HEK293 (cell line): ENCODE data around the gene NUP62.

Experiments used
- CTCF ChIA-PET: fragments of 350-600 bp; formaldehyde crosslinking; extraction: SDS; loops from one replicate; lab custom pipeline; 2021; ENCODE audit warnings: antibody characterized with exemption; lab: Yijun Ruan, JAX
- POLR2A ChIA-PET: fragments of 300-600 bp; formaldehyde crosslinking; extraction: SDS; loops from one replicate; lab custom pipeline; 2020; ENCODE audit warnings: antibody characterized with exemption, inconsistent platforms; lab: Yijun Ruan, JAX
- H3K27ac ChIP-seq: fragments of 200-500 bp; sonication (Bioruptor generic); 2 replicates; pipeline ENCODE4 v1.5.1; 2014; ENCODE audit warnings: low read depth, low read length, control low read depth, inconsistent platforms; ENCODE audit errors: extremely low read depth
- H3K36me3 ChIP-seq, 2 experiments: fragments of 200-500 bp in 1 of 2; sonication (Bioruptor generic) in 1 of 2; 1 replicate in 1 of 2; 2 replicates in 1 of 2; pipeline ENCODE4 v1.5.1; 2014 to 2017; ENCODE audit warnings: inconsistent platforms in 2 of 2, low read length in 2 of 2; ENCODE audit not compliant: control insufficient read depth in 2 of 2, insufficient read depth in 1 of 2
- H3K4me1 ChIP-seq: fragments of 200-500 bp; sonication (Bioruptor generic); 2 replicates; pipeline ENCODE4 v1.5.1; 2014; ENCODE audit warnings: mild to moderate bottlenecking, low read length, inconsistent platforms; ENCODE audit not compliant: control insufficient read depth, insufficient read depth
- H3K4me3 ChIP-seq: 2 replicates; pipeline ENCODE4 v1.5.1; 2011; ENCODE audit warnings: low read depth, mild to moderate bottlenecking, control low read depth, low read length, moderate library complexity
- H3K9me3 ChIP-seq: fragments of 200-500 bp; sonication (Bioruptor generic); 2 replicates; pipeline ENCODE4 v1.5.1; 2014; ENCODE audit warnings: low read depth, low read length, inconsistent platforms; ENCODE audit not compliant: control insufficient read depth, insufficient read depth
- IKZF3 ChIP-seq: fragments of 450-650 bp; IDR thresholded peaks from 2 replicates; pipeline ENCODE4 v1.5.0; 2018; ENCODE audit warnings: missing biosample characterization, mild to moderate bottlenecking, missing genetic modification characterization, moderate library complexity
- MYNN ChIP-seq: fragments of 450-650 bp; formaldehyde crosslinking; IDR thresholded peaks from 2 replicates; pipeline ENCODE4 v1.5.1; 2016; ENCODE audit warnings: missing biosample characterization, missing genetic modification characterization, borderline replicate concordance
- PRDM4 ChIP-seq: fragments of 450-650 bp; formaldehyde crosslinking; IDR thresholded peaks from 2 replicates; pipeline ENCODE4 v1.5.1; 2017; ENCODE audit warnings: missing biosample characterization, missing genetic modification characterization
- TRIM28 ChIP-seq: IDR thresholded peaks from 2 replicates; pipeline ENCODE4 v1.6.1; 2011; ENCODE audit warnings: low read length, control low read depth, borderline replicate concordance
- ZBTB17 ChIP-seq: fragments of 450-650 bp; formaldehyde crosslinking; IDR thresholded peaks from 2 replicates; pipeline ENCODE4 v1.5.1; 2016; ENCODE audit warnings: missing biosample characterization, missing genetic modification characterization
- ZNF112 ChIP-seq: fragments of 450-650 bp; formaldehyde crosslinking; IDR thresholded peaks from 2 replicates; pipeline ENCODE4 v1.5.0; 2017; ENCODE audit warnings: missing biosample characterization, missing genetic modification characterization
- ZNF211 ChIP-seq: fragments of 450-650 bp; formaldehyde crosslinking; IDR thresholded peaks from 2 replicates; pipeline ENCODE4 v1.5.1; 2016; ENCODE audit warnings: low read depth, missing biosample characterization, missing genetic modification characterization
- ZNF221 ChIP-seq: fragments of 450-650 bp; formaldehyde crosslinking; IDR thresholded peaks from 2 replicates; pipeline ENCODE4 v1.5.1; 2017; ENCODE audit warnings: missing biosample characterization, missing genetic modification characterization, borderline replicate concordance
- ZNF223 ChIP-seq: fragments of 450-650 bp; formaldehyde crosslinking; IDR thresholded peaks from 2 replicates; pipeline ENCODE4 v1.5.1; 2016; ENCODE audit warnings: missing biosample characterization, missing genetic modification characterization
- ZNF280D ChIP-seq: fragments of 450-650 bp; formaldehyde crosslinking; IDR thresholded peaks from 2 replicates; pipeline ENCODE4 v1.5.1; 2016; ENCODE audit warnings: missing biosample characterization, missing genetic modification characterization
- ZNF292 ChIP-seq: fragments of 450-650 bp; formaldehyde crosslinking; IDR thresholded peaks from 2 replicates; pipeline ENCODE4 v1.5.1; 2016; ENCODE audit warnings: low read depth, missing biosample characterization, missing genetic modification characterization, borderline replicate concordance
- ZNF350 ChIP-seq: fragments of 450-650 bp; formaldehyde crosslinking; IDR thresholded peaks from 2 replicates; pipeline ENCODE4 v1.5.0; 2017; ENCODE audit warnings: missing biosample characterization, mild to moderate bottlenecking, missing genetic modification characterization
- ZNF394 ChIP-seq: fragments of 450-650 bp; formaldehyde crosslinking; IDR thresholded peaks from 2 replicates; pipeline ENCODE4 v1.5.1; 2016; ENCODE audit warnings: missing biosample characterization, missing genetic modification characterization, mild to moderate bottlenecking, moderate library complexity, borderline replicate concordance
- ZNF548 ChIP-seq: fragments of 450-650 bp; formaldehyde crosslinking; IDR thresholded peaks from 2 replicates; pipeline ENCODE4 v1.5.1; 2016; ENCODE audit warnings: missing biosample characterization, missing genetic modification characterization
- ZNF560 ChIP-seq: fragments of 450-650 bp; formaldehyde crosslinking; IDR thresholded peaks from 2 replicates; pipeline ENCODE4 v1.5.1; 2017; ENCODE audit warnings: missing biosample characterization, missing genetic modification characterization, borderline replicate concordance
- ZNF629 ChIP-seq: fragments of 450-650 bp; formaldehyde crosslinking; IDR thresholded peaks from 2 replicates; pipeline ENCODE4 v1.5.1; 2017; ENCODE audit warnings: missing biosample characterization, missing genetic modification characterization
- ZNF843 ChIP-seq: fragments of 450-650 bp; formaldehyde crosslinking; IDR thresholded peaks from 2 replicates; pipeline ENCODE4 v1.5.1; 2016; ENCODE audit warnings: missing biosample characterization, missing genetic modification characterization
- TF ChIP-seq, protein P1 (sequence below): fragments of 450-650 bp; formaldehyde crosslinking; IDR thresholded peaks from 2 replicates; pipeline ENCODE4 v1.5.1; 2016; ENCODE audit warnings: missing biosample characterization, missing genetic modification characterization
- TF ChIP-seq, protein P2 (sequence below): sonication (generic); formaldehyde crosslinking; IDR thresholded peaks from 2 replicates; pipeline ENCODE4 v1.8.1; 2022; ENCODE audit warnings: mild to moderate bottlenecking, moderate library complexity, missing genetic modification reagents

NUP62 gene

GRCh38 chr19:49953416-49953815 lies 24.1 kb upstream of the NUP62 start:
- 0 out of 2 replicates have a peak, but pooled peaks cover 4% of the 10 kb centered on the region for H3K4me1 ChIP-seq
- H3K36me3 ChIP-seq = no peaks in the 10 kb centered on the region
- POLR2A ChIA-PET = no interaction called here
- no peak overlapping the region for H3K27ac ChIP-seq
- CTCF ChIA-PET = interaction anchor here (2.3 to 11.4 kb wide), 2 partner anchors 14 to 30 kb away, joined by 17 to 100 read pairs; no protein-coding TSS in a partner anchor
- no peak for TF ChIP-seq ZNF350 (tag by site-specific recombination)
- TF ChIP-seq IKZF3 = no peak
- TF ChIP-seq ZNF280D (tag by site-specific recombination) = no peak
- TF ChIP-seq ZNF221 (tag by site-specific recombination) = no peak
- TF ChIP-seq ZBTB17 (tag by site-specific recombination) = no peak
- no peak for TF ChIP-seq ZNF223 (tag by site-specific recombination)
- no peak for TF ChIP-seq ZNF560 (tag by site-specific recombination)
- no peak for TF ChIP-seq ZNF394 (tag by site-specific recombination)
- TF ChIP-seq PRDM4 = no peak
- no peak for TF ChIP-seq MYNN (tag by site-specific recombination)
- no peak for TF ChIP-seq ZNF112 (tag by site-specific recombination)
- TF ChIP-seq ZNF292 (tag by site-specific recombination) = no peak
- no peak for TF ChIP-seq ZNF629 (tag by site-specific recombination)
- TF ChIP-seq ZNF211 (tag by site-specific recombination) = no peak
- TF ChIP-seq, protein P1, sequence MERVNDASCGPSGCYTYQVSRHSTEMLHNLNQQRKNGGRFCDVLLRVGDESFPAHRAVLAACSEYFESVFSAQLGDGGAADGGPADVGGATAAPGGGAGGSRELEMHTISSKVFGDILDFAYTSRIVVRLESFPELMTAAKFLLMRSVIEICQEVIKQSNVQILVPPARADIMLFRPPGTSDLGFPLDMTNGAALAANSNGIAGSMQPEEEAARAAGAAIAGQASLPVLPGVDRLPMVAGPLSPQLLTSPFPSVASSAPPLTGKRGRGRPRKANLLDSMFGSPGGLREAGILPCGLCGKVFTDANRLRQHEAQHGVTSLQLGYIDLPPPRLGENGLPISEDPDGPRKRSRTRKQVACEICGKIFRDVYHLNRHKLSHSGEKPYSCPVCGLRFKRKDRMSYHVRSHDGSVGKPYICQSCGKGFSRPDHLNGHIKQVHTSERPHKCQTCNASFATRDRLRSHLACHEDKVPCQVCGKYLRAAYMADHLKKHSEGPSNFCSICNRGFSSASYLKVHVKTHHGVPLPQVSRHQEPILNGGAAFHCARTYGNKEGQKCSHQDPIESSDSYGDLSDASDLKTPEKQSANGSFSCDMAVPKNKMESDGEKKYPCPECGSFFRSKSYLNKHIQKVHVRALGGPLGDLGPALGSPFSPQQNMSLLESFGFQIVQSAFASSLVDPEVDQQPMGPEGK (tag by site-specific recombination) = no peak
- TF ChIP-seq, protein P2, sequence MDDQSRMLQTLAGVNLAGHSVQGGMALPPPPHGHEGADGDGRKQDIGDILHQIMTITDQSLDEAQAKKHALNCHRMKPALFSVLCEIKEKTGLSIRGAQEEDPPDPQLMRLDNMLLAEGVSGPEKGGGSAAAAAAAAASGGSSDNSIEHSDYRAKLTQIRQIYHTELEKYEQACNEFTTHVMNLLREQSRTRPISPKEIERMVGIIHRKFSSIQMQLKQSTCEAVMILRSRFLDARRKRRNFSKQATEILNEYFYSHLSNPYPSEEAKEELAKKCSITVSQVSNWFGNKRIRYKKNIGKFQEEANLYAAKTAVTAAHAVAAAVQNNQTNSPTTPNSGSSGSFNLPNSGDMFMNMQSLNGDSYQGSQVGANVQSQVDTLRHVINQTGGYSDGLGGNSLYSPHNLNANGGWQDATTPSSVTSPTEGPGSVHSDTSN (CRISPR knock-in tag) = no peak
- no peaks in the 10 kb centered on the region for H3K9me3 ChIP-seq
- no peak overlapping the region for H3K4me3 ChIP-seq

DNA sequence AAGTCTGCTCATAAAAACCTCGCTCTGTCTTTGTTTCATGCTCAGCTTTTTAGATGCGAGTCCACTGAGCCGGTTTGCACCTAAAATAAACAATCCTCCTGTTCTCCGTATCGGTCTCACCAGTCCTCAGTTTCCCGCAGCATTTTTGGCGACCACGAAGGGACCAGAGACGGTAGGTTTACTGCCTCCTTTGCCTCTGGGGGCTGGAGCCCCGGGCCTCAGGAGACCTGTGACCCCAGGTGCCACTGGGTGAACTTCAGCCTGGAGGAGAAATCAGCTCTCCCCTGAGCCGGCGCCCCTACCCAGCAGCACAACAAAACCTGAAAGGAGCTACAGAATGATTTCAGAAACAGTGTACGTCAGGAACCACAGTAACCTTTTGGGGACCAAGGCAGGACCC lies 23.6 kb upstream of the NUP62 start:
- ChIA-PET POLR2A (no interaction called here), CTCF (interaction anchor here (2.3 to 11.4 kb wide), 2 partner anchors 14 to 30 kb away, joined by 17 to 100 read pairs; no protein-coding TSS in a partner anchor)

More for the DNA sequence above, 23.6 kb upstream of the NUP62 start:
- Histone ChIP-seq H3K27ac (no peak overlapping the region), H3K4me3 (no peak overlapping the region), H3K4me1 (0 out of 2 replicates have a peak, but pooled peaks cover 4% of the 10 kb centered on the region)
- no peak for TF ChIP-seq ZNF843 (tag by site-specific recombination)
- no peak for TF ChIP-seq ZNF548 (tag by site-specific recombination)
- TF ChIP-seq ZNF112 (tag by site-specific recombination) = no peak
- TF ChIP-seq TRIM28 = peak; percentile 44; the same call in 1 of the 2 replicates
- TF ChIP-seq, all 188 proteins: peak for 1
- Histone ChIP-seq H3K36me3 (no peaks in the 10 kb centered on the region), H3K9me3 (no peaks in the 10 kb centered on the region)
